K562 (cell line): Measurements from ENCODE around the gene FASTKD1. TPM values are rescaled to one million over a fixed set of nuclear protein-coding genes. Genes with fewer than 3 reads are reported as not detected.
A peak's percentile ranks its signal among the peaks of the same experiment; 100 is the strongest.

Source experiments
- EHMT2 ChIP-seq: fragments of 450-650 bp; IDR thresholded peaks from 2 replicates; pipeline ENCODE4 v1.6.1; 2018; ENCODE audit warnings: antibody characterized with exemption
- EP300 ChIP-seq: IDR thresholded peaks from 2 replicates; pipeline ENCODE4 v1.6.1; 2012; ENCODE audit warnings: low read length, improper control_type of control experiment
- HLTF ChIP-seq: fragments of 450-650 bp; IDR thresholded peaks from 2 replicates; pipeline ENCODE4 v1.6.1; 2016
- LEF1 ChIP-seq: fragments of 450-650 bp; IDR thresholded peaks from 2 replicates; pipeline ENCODE4 v1.6.1; 2016; ENCODE audit warnings: mild to moderate bottlenecking
- MED1 ChIP-seq: sonication (generic); formaldehyde crosslinking; IDR thresholded peaks from 2 replicates; pipeline ENCODE4 v1.8.1; 2023; ENCODE audit warnings: missing genetic modification reagents, borderline replicate concordance
- NCOA6 ChIP-seq: fragments of 450-650 bp; IDR thresholded peaks from 2 replicates; pipeline ENCODE4 v1.6.1; 2017; ENCODE audit warnings: mild to moderate bottlenecking
- NCOR1 ChIP-seq: fragments of 450-650 bp; IDR thresholded peaks from 2 replicates; pipeline ENCODE4 v1.6.1; 2016; ENCODE audit warnings: mild to moderate bottlenecking, moderate library complexity
- PHF8 ChIP-seq: fragments of 200-600 bp; sonication (generic); IDR thresholded peaks from 2 replicates; pipeline ENCODE4 v1.6.1; 2012; ENCODE audit warnings: mixed run types, mild to moderate bottlenecking, inconsistent platforms, low read length, moderate library complexity, borderline replicate concordance
- SIN3A ChIP-seq, 2 experiments: fragments of 150-350 bp in 1 of 2; IDR thresholded peaks; 2 replicates each; pipeline ENCODE4 v1.6.1; 2011 to 2016; ENCODE audit warnings: borderline replicate concordance in 2 of 2, low read depth in 2 of 2, low read length in 2 of 2, mild to moderate bottlenecking in 2 of 2, moderate library complexity in 2 of 2; ENCODE audit not compliant: control insufficient read depth in 1 of 2
- ZFP36 ChIP-seq: fragments of 150-350 bp; IDR thresholded peaks from 2 replicates; pipeline ENCODE4 v1.6.1; 2018; ENCODE audit warnings: low read length, low read depth; ENCODE audit not compliant: partially characterized antibody
- ZFX ChIP-seq: sonication (generic); formaldehyde crosslinking; IDR thresholded peaks from 2 replicates; pipeline ENCODE4 v1.8.0; 2022; ENCODE audit warnings: mild to moderate bottlenecking, missing genetic modification reagents, moderate library complexity
- ZNF785 ChIP-seq: fragments of 250-450 bp; sonication (Bioruptor Pico); IDR thresholded peaks from 2 replicates; pipeline ENCODE4 v1.4.0; 2020; ENCODE audit warnings: mild to moderate bottlenecking
- ZZZ3 ChIP-seq: fragments of 450-650 bp; IDR thresholded peaks from 2 replicates; pipeline ENCODE4 v1.6.1; 2016; ENCODE audit warnings: antibody characterized with exemption, mild to moderate bottlenecking, moderate library complexity
- polyA plus RNA-seq, 8 experiments: library from polyadenylated mRNA; depleted of rRNA in 4 of 8; stranded (reverse) in 5 of 8; unstranded in 3 of 8; fragments of >200 nt; fragmentation: Nextera tagmentation in 2 of 8; fragmentation: Illumina TruSeq in 1 of 8; extraction: Ambion mirVana in 2 of 8; extraction: Trizol in 1 of 8; gene quantifications; 2 replicates each; pipeline versions ENCODE4 v1.2.1 to v1.2.3, GENCODE V29; 2011 to 2014; ENCODE audit warnings: inconsistent platforms in 1 of 8, missing spikeins in 1 of 8
- total RNA-seq, 7 experiments: library from RNA; depleted of rRNA in 6 of 7; stranded (reverse); fragments of >200 nt in 6 of 7; fragmentation: Illumina TruSeq in 2 of 7; extraction: Trizol in 2 of 7; gene quantifications; 2 replicates each; pipeline versions ENCODE4 v1.2.1 to v1.2.3, GENCODE V29; 2011 to 2021; ENCODE audit warnings: low replicate concordance in 1 of 7
- TF ChIP-seq, protein P1 (sequence below): fragments of 250-450 bp; sonication (Bioruptor Pico); IDR thresholded peaks from 2 replicates; pipeline ENCODE4 v1.8.0; 2021; ENCODE audit warnings: moderate library complexity, mild to moderate bottlenecking, inconsistent platforms
- TF ChIP-seq, protein P2 (sequence below): fragments of 450-650 bp; conservative IDR thresholded peaks from 2 replicates; pipeline ENCODE4 v1.6.1; 2016; ENCODE audit warnings: missing genetic modification characterization, low read depth, mild to moderate bottlenecking, control low read depth, missing compliant biosample characterization
- TF ChIP-seq, protein P3 (sequence below): fragments of 150-350 bp; conservative IDR thresholded peaks from 2 replicates; pipeline ENCODE4 v1.6.1; 2014; ENCODE audit warnings: low read length
- TF ChIP-seq, protein P4 (sequence below): sonication (generic); formaldehyde crosslinking; IDR thresholded peaks from 2 replicates; pipeline ENCODE4 v1.8.1; 2023; ENCODE audit warnings: mild to moderate bottlenecking, missing genetic modification reagents
- TF ChIP-seq, protein P5 (sequence below): sonication (generic); IDR thresholded peaks from 2 replicates; pipeline ENCODE4 v1.6.1; 2016

FASTKD1 gene
- total and polyA plus RNA-seq, 9 of the 15 experiments (the other 6 are each of a cell fraction or from before 2014, with no cell fraction given) = 63.5 to 134 (median 119) TPM

DNA sequence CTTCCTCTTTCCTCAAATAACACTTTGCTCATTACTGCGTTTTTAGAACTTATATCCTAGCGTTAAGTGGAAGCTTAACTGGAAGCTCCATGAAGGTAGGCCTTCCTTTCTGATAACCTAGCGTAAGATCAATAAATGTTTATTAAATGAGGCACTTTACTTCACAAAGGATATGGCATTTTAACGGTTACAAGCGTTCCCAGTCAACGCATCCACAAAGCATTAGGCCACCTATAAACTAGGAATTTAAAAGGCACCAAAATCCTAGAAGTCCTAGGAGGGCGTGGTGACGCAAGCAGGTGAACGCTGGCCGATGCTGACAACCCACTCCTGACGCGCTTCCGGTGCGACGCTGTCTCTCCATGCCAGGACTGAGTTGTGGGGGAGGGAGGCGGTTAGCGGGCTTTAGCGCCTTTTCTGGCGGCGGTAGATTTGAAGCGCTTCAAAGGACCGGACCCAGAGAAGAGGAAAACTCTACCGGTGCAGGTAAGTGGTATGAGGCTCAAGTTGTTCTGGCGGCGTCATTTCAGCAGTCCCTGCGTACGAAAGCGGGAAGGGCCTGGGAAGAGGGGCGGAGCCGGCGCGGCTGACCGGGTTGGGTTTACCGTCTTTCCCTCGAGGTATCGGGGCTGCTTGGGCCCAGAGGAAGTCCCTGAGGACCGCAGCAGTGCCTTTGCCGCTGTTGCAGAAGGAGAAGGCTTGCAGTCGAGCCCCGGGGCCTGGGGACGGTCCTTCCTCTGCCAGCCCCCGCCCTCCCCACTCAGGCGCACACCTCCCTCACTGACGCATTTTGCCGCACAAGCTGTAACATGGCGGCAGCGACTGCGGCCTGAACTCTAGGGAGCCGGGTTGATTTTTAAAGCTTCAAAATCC, 10.6 kb upstream of the FASTKD1 start, which contains the start of gene PPIG (continued):
- TF ChIP-seq, protein P1, sequence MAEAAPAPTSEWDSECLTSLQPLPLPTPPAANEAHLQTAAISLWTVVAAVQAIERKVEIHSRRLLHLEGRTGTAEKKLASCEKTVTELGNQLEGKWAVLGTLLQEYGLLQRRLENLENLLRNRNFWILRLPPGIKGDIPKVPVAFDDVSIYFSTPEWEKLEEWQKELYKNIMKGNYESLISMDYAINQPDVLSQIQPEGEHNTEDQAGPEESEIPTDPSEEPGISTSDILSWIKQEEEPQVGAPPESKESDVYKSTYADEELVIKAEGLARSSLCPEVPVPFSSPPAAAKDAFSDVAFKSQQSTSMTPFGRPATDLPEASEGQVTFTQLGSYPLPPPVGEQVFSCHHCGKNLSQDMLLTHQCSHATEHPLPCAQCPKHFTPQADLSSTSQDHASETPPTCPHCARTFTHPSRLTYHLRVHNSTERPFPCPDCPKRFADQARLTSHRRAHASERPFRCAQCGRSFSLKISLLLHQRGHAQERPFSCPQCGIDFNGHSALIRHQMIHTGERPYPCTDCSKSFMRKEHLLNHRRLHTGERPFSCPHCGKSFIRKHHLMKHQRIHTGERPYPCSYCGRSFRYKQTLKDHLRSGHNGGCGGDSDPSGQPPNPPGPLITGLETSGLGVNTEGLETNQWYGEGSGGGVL = no peak
- TF ChIP-seq, protein P2, sequence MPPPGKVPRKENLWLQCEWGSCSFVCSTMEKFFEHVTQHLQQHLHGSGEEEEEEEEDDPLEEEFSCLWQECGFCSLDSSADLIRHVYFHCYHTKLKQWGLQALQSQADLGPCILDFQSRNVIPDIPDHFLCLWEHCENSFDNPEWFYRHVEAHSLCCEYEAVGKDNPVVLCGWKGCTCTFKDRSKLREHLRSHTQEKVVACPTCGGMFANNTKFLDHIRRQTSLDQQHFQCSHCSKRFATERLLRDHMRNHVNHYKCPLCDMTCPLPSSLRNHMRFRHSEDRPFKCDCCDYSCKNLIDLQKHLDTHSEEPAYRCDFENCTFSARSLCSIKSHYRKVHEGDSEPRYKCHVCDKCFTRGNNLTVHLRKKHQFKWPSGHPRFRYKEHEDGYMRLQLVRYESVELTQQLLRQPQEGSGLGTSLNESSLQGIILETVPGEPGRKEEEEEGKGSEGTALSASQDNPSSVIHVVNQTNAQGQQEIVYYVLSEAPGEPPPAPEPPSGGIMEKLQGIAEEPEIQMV (tag) = peak; percentile 57; the same call in 1 of the 2 replicates
- no peak for TF ChIP-seq ZFP36
- TF ChIP-seq, protein P3, sequence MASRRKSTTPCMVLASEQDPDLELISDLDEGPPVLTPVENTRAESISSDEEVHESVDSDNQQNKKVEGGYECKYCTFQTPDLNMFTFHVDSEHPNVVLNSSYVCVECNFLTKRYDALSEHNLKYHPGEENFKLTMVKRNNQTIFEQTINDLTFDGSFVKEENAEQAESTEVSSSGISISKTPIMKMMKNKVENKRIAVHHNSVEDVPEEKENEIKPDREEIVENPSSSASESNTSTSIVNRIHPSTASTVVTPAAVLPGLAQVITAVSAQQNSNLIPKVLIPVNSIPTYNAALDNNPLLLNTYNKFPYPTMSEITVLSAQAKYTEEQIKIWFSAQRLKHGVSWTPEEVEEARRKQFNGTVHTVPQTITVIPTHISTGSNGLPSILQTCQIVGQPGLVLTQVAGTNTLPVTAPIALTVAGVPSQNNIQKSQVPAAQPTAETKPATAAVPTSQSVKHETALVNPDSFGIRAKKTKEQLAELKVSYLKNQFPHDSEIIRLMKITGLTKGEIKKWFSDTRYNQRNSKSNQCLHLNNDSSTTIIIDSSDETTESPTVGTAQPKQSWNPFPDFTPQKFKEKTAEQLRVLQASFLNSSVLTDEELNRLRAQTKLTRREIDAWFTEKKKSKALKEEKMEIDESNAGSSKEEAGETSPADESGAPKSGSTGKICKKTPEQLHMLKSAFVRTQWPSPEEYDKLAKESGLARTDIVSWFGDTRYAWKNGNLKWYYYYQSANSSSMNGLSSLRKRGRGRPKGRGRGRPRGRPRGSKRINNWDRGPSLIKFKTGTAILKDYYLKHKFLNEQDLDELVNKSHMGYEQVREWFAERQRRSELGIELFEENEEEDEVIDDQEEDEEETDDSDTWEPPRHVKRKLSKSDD = peak; percentile 78; the same call in 1 of the 2 replicates
- TF ChIP-seq, protein P4, sequence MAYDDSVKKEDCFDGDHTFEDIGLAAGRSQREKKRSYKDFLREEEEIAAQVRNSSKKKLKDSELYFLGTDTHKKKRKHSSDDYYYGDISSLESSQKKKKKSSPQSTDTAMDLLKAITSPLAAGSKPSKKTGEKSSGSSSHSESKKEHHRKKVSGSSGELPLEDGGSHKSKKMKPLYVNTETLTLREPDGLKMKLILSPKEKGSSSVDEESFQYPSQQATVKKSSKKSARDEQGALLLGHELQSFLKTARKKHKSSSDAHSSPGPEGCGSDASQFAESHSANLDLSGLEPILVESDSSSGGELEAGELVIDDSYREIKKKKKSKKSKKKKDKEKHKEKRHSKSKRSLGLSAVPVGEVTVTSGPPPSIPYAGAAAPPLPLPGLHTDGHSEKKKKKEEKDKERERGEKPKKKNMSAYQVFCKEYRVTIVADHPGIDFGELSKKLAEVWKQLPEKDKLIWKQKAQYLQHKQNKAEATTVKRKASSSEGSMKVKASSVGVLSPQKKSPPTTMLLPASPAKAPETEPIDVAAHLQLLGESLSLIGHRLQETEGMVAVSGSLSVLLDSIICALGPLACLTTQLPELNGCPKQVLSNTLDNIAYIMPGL (CRISPR knock-in tag) = peak; percentile 30; the same call in 1 of the 2 replicates
- peak; percentile 90 for TF ChIP-seq PHF8
- peak; percentile 78 for TF ChIP-seq EHMT2
- peak; percentile 31; the same call in 1 of the 2 replicates for TF ChIP-seq NCOR1
- TF ChIP-seq, protein P5, sequence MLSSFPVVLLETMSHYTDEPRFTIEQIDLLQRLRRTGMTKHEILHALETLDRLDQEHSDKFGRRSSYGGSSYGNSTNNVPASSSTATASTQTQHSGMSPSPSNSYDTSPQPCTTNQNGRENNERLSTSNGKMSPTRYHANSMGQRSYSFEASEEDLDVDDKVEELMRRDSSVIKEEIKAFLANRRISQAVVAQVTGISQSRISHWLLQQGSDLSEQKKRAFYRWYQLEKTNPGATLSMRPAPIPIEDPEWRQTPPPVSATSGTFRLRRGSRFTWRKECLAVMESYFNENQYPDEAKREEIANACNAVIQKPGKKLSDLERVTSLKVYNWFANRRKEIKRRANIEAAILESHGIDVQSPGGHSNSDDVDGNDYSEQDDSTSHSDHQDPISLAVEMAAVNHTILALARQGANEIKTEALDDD = peak; percentile 28; the same call in 1 of the 2 replicates
- peak; percentile 98 for TF ChIP-seq ZFX (CRISPR knock-in tag)
- peak; percentile 61; the same call in 1 of the 2 replicates for TF ChIP-seq EP300
- TF ChIP-seq ZZZ3 = peak; percentile 72; the same call in 1 of the 2 replicates
- no peak for TF ChIP-seq ZNF785 (CRISPR knock-in tag)
- TF ChIP-seq NCOA6 = no peak
- peak; percentile 81 to 90 for TF ChIP-seq SIN3A (IDR thresholded peaks at IDR 0.05; ENCODE audit: borderline replicate concordance in 2 of 2, control insufficient read depth in 1 of 2, low read depth in 2 of 2, low read length in 2 of 2)
- no peak; the same call in 1 of the 2 replicates for TF ChIP-seq HLTF
- TF ChIP-seq LEF1 = peak; percentile 80
- TF ChIP-seq MED1 (CRISPR knock-in tag) = no peak
